ENCODE data around the gene GSDMA. TPM values are rescaled to one million over a fixed set of nuclear protein-coding genes. Genes with fewer than 3 reads are reported as not detected.
"Not testable (repeated sequence)": the region's sequence is repeated elsewhere in the genome, so short reads cannot be mapped to it uniquely, and the experiment has no call there.

The GSDMA gene
- total RNA-seq, 4 donors from 2014 or later, result 0.65 to 1.1 (median 0.72) TPM; not detected in 1

DNA sequence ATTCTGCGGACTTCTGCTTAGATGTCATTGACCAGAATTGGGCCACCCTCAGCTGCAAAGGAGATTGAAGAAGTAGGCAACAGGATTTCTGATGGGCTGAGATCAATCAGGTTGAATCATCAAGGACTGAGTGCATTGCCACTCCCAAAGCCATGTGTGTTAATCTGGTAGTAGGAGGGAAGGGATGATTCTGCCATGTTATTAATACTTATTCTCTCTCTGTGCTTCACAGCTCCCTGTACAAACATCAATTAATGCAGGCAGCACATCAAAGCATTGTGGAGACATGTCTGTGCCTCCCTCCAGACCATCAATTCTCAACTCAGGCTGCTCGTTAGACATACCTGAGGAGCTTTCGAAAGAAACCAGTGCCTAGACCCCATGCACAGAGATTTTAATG lies 23.7 kb upstream of the GSDMA start:
- no peak for ATAC-seq (ENCODE audit: low FRiP score)
- DNase-seq (ENCODE audit: low spot score), result no peak
- TF ChIP-seq, protein P1, sequence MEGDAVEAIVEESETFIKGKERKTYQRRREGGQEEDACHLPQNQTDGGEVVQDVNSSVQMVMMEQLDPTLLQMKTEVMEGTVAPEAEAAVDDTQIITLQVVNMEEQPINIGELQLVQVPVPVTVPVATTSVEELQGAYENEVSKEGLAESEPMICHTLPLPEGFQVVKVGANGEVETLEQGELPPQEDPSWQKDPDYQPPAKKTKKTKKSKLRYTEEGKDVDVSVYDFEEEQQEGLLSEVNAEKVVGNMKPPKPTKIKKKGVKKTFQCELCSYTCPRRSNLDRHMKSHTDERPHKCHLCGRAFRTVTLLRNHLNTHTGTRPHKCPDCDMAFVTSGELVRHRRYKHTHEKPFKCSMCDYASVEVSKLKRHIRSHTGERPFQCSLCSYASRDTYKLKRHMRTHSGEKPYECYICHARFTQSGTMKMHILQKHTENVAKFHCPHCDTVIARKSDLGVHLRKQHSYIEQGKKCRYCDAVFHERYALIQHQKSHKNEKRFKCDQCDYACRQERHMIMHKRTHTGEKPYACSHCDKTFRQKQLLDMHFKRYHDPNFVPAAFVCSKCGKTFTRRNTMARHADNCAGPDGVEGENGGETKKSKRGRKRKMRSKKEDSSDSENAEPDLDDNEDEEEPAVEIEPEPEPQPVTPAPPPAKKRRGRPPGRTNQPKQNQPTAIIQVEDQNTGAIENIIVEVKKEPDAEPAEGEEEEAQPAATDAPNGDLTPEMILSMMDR (IDR thresholded peaks at IDR 0.05), result no peak

DNA sequence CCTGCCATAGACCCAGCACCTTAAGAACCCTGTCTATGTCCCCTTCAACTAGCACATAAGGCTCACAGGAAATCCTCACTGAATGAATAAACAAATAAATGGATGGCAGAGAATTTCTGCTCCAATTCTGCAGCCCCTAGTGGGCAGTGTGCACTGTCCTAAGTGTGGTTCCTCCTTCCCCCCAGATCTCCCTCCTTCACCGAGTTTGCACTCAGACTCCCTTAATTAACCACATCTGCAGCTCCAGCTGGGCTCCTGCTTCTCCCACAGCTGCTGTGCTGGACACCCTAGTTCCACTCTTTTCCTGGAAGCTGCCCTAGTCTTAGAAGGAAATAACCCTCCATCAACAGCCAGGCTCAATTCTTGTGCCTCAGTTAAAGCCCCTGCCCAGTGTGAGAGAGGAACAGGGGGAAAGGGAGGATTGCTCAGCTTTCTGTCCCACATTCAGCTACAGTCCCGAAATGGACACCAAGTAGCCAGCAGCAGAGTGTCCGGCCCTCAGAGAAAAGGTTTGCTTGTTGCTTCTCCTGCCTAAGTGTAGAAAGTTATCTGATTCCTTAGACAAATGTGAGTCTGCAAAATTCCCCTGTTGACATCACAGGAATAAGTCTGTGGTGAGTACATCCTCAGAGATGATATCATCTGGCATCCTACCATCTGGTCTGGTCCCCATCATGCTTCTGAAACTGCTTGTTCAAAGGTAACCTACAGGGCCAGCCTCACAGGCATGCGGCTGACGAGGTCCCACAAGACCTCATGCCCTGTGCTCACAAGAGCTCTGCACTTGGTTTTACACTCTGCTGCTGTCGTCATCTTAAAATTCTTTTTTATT lies 23.0 kb upstream of the GSDMA start:
- ATAC-seq (ENCODE audit: low FRiP score), result peak; percentile 20
- TF ChIP-seq, protein P1 (IDR thresholded peaks at IDR 0.05), result no peak
- DNase-seq (ENCODE audit: low spot score), result no peak

DNA sequence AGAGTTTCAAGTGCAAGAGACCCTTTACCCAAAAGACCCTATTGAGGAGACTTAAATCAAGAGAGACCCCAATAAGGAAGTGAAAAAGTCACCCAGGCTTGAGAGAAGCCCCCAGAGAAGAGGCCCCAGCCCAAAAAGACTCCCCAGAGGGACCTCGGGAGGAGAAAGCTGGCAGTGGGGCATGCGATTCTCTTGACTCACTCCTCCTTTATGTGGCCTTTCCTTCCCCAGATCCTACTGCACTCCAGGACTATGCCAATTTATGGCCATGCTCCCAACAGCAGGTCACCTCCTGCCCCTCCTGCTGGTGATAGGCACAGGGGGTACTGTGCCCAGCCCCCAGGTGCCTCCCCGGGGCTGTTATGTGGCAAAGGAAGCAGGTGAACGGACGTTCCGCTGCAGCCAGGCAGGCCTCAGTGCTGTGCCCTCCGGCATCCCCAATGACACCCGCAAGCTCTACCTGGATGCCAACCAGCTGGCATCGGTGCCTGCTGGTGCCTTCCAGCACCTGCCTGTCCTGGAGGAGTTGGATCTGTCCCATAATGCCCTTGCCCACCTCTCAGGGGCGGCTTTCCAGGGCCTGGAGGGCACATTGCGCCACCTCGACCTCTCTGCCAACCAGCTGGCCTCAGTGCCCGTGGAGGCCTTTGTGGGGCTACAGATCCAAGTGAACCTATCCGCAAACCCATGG lies 19.0 kb upstream of the GSDMA start:
- no peak for DNase-seq (ENCODE audit: low spot score)
- TF ChIP-seq, protein P1 (IDR thresholded peaks at IDR 0.05), result no peak
- ATAC-seq (ENCODE audit: low FRiP score), result no peak

DNA sequence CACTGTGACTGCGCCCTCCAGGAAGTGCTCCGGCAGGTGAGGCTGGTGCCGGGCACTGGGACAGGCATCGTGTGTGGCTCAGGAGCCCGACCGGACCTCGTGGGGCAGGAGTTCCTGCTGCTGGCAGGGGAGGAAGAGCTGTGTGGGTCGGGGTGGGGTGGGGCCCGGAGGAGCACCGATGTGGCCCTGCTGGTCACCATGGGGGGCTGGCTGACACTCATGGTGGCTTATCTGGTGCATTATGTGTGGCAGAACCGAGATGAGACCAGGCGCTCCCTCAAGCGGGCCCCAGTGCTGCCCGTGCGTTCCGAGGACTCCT lies 18.5 kb upstream of the GSDMA start:
- ATAC-seq (ENCODE audit: low FRiP score) (no peak), DNase-seq (ENCODE audit: low spot score) (no peak)
- TF ChIP-seq, protein P1 (IDR thresholded peaks at IDR 0.05), result no peak

DNA sequence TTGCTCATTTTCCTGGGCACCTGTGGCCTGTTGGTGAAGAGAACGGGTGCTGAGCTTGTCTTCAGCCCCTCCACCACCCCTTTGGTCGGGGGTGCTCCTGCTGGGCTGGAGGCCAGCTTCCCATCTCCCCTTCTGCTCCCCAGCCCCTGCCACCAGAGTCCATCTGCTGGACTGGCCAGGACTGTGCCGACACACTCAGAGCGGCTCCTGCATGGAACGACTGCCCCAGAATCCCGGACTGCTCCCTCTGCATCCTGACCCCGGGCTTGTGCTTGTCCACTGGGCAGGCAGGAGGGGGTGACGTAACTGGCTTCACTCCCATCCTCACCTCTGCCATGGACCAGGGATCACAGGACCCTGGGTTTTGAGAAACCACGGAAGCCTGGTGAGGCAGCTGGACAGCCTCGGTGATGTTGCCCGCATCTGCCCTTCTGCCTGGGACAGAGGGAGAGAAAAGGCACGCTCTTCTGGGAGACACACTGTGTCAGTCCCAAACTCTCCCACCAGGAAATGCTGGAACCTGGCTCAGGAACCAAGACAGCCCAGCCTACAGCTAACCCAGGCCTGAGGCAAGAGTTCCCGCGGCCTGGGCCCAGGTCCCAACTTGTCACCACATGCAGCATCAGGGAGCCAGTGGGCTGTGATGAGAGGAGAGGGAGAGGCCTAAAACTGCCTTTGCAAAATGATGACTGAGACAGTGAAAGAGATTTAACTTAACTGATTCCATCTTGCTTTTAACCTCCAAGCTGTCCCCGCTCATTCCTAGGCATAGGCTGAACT lies 16.1 kb upstream of the GSDMA start:
- DNase-seq (ENCODE audit: low spot score) (no peak), ATAC-seq (ENCODE audit: low FRiP score) (no peak)

DNA sequence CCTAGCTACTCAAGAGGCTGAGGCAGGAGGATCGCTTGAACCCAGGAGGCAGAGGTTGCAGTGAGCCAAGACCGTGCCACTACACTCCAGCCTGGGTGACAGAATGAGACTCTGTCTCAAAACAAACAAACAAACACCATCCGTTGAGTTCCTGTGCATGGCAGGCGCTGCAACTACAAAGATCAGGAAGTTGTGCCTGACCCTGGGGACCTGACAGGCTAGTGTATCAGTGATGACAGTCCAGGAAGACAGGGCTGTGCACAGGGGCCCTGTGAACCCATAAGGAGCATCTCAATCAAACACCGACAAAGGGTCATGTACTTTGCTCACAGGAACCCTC lies 14.3 kb upstream of the GSDMA start:
- ATAC-seq (ENCODE audit: low FRiP score); DNase-seq (ENCODE audit: low spot score): not testable (repeated sequence)

More for the DNA sequence above, 16.1 kb upstream of the GSDMA start:
- TF ChIP-seq, protein P1 (IDR thresholded peaks at IDR 0.05), result no peak

DNA sequence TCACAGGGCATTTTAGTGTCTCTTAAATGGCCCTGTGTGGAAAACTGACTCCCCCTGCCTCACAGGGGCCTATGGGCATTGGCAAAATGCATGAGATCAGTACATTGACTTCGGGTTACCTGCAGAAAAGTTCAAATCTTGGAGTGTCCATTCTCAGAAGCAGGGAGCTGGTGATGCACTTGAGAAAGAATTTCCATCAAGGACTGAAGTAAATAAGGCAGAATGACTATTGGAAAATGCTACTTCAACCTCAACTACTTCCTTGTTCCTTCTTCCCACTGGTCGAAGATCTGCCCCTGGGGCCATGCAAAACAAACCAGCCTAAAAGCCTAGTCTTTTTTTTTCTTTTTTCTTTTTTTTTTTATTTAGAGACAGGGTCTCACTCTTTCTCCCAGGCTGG lies 13.8 kb upstream of the GSDMA start:
- DNase-seq (ENCODE audit: low spot score), result no peak
- TF ChIP-seq, protein P1 (IDR thresholded peaks at IDR 0.05), result no peak
- no peak for ATAC-seq (ENCODE audit: low FRiP score)
